Measurements from ENCODE around the gene DPP8.

GRCh38 chr15:65450556-65450955 lies 66.9 kb downstream of the DPP8 start:
- no peak for TF ChIP-seq POLR2A (IDR thresholded peaks at IDR 0.05)
- no peak for TF ChIP-seq EP300 (IDR thresholded peaks at IDR 0.05)
- no peak for TF ChIP-seq CTCF (IDR thresholded peaks at IDR 0.05)

Measured in suprapubic skin (tissue), 3 donors.